ENCODE data around the gene GRIK1. TPM values are rescaled to one million over a fixed set of nuclear protein-coding genes. Genes with fewer than 3 reads are reported as not detected.

Gene GRIK1
- polyA plus RNA-seq, 1 donor from 2014 or later, result 8.7 TPM

DNA sequence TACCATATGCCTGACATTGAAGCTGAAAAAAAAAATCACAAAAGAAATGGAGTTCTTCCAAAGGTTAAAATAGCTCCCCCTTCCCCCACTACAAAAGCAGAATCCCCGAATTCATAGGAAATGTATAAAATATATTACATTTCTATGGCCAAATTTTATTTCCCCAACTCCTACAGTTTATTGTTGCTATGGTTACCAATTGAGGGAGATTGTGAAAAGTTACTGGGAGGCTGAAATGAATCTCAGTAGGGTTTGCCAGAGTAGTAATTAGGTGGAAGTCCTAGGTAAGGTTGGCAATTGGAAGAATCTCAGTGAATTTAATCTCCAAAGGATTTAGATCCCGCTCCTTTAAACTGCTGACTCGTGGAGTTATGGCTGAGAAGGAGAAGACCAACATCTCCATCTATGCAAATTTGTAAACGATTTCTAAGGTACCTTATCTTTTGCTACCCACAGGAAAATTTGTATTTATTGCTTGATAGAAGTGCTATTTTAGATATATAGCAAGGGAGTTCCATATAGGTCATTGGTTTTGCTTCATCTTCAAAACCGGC is 359.0 kb downstream of the GRIK1 start:
- no peaks in the 10 kb centered on the region for H3F3A ChIP-seq (ENCODE audit: insufficient read depth, low read length, poor library complexity, severe bottlenecking)
- no peak overlapping the region for H3K27ac ChIP-seq (ENCODE audit: low read length)
- H3K9me2 ChIP-seq (ENCODE audit: insufficient read depth, low read length), result no peaks in the 10 kb centered on the region
- no peaks in the 10 kb centered on the region for H3K9me3 ChIP-seq (ENCODE audit: low read length)
- no peaks in the 10 kb centered on the region for H3K79me2 ChIP-seq (replicated peaks; ENCODE audit: insufficient read depth, low read length)
- no peak overlapping the region for H3K4me3 ChIP-seq (ENCODE audit: low read length)
- H3K4me2 ChIP-seq (ENCODE audit: low read length), result no peak overlapping the region
- no peaks in the 10 kb centered on the region for H3K36me3 ChIP-seq (ENCODE audit: insufficient read depth, low read length)
- no peaks in the 10 kb centered on the region for H3K27me3 ChIP-seq (ENCODE audit: insufficient read depth, low read depth, low read length)
- no peak overlapping the region for H2AFZ ChIP-seq (ENCODE audit: low read depth, low read length)
- H3K9ac ChIP-seq (ENCODE audit: low read length), result no peak overlapping the region
- no peaks in the 10 kb centered on the region for H4K20me1 ChIP-seq (ENCODE audit: insufficient read depth)
- TF ChIP-seq EP300 (conservative IDR thresholded peaks at IDR 0.05; ENCODE audit: poor library complexity, severe bottlenecking), result no peak
- TF ChIP-seq POLR2AphosphoS5 (IDR thresholded peaks at IDR 0.05), result no peak
- no peak for TF ChIP-seq TAF1 (IDR thresholded peaks at IDR 0.05; ENCODE audit: low read depth)
- TF ChIP-seq REST (IDR thresholded peaks at IDR 0.05; ENCODE audit: borderline replicate concordance), result no peak
- TF ChIP-seq SMC3 (conservative IDR thresholded peaks at IDR 0.05; ENCODE audit: poor library complexity), result no peak
- no peak for TF ChIP-seq RAD21 (conservative IDR thresholded peaks at IDR 0.05)
- no peak for TF ChIP-seq CTCF (IDR thresholded peaks at IDR 0.05; ENCODE audit: poor library complexity, severe bottlenecking)
- no peak for TF ChIP-seq EZH2 (IDR thresholded peaks at IDR 0.05; ENCODE audit: borderline replicate concordance, insufficient read depth, low read length, poor library complexity, severe bottlenecking)
- no peak for TF ChIP-seq MXI1 (conservative IDR thresholded peaks at IDR 0.05; ENCODE audit: poor library complexity, severe bottlenecking)

DNA sequence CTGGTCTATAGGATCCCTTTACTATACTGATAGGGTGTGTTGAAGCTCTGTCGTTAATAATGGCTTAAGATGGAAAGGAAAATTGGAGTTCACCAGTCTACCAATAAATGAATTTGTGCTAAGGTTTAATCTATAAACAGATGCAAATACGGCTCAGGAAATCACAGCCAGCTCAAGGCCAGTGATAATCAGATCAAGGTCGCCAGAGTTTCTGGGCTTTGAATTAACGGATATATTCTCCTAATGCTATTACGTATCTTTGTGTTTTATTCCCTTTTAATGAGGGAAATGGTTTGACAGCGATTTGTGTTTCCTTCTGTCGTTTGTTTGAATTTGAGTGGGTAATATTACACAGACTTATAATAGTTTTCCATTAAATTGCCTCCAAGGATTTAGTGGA is 361.5 kb downstream of the GRIK1 start:
- H3K27me3 ChIP-seq (ENCODE audit: insufficient read depth, low read depth, low read length), result no peaks in the 10 kb centered on the region
- no peak overlapping the region for H2AFZ ChIP-seq (ENCODE audit: low read depth, low read length)
- H3K9me2 ChIP-seq (ENCODE audit: insufficient read depth, low read length), result no peaks in the 10 kb centered on the region
- TF ChIP-seq REST (IDR thresholded peaks at IDR 0.05; ENCODE audit: borderline replicate concordance), result no peak
- TF ChIP-seq SMC3 (conservative IDR thresholded peaks at IDR 0.05; ENCODE audit: poor library complexity), result no peak
- no peak for TF ChIP-seq POLR2AphosphoS5 (IDR thresholded peaks at IDR 0.05)
- TF ChIP-seq EP300 (conservative IDR thresholded peaks at IDR 0.05; ENCODE audit: poor library complexity, severe bottlenecking), result no peak
- no peak for TF ChIP-seq RAD21 (conservative IDR thresholded peaks at IDR 0.05)
- no peak for TF ChIP-seq EZH2 (IDR thresholded peaks at IDR 0.05; ENCODE audit: borderline replicate concordance, insufficient read depth, low read length, poor library complexity, severe bottlenecking)
- TF ChIP-seq TAF1 (IDR thresholded peaks at IDR 0.05; ENCODE audit: low read depth), result no peak
- TF ChIP-seq MXI1 (conservative IDR thresholded peaks at IDR 0.05; ENCODE audit: poor library complexity, severe bottlenecking), result no peak
- no peak for TF ChIP-seq CTCF (IDR thresholded peaks at IDR 0.05; ENCODE audit: poor library complexity, severe bottlenecking)
- H3K9ac ChIP-seq (ENCODE audit: low read length), result no peak overlapping the region
- H3F3A ChIP-seq (ENCODE audit: insufficient read depth, low read length, poor library complexity, severe bottlenecking), result no peaks in the 10 kb centered on the region
- no peak overlapping the region for H3K27ac ChIP-seq (ENCODE audit: low read length)
- no peaks in the 10 kb centered on the region for H3K9me3 ChIP-seq (ENCODE audit: low read length)
- no peak overlapping the region for H3K4me3 ChIP-seq (ENCODE audit: low read length)
- no peaks in the 10 kb centered on the region for H3K36me3 ChIP-seq (ENCODE audit: insufficient read depth, low read length)
- no peaks in the 10 kb centered on the region for H4K20me1 ChIP-seq (ENCODE audit: insufficient read depth)
- H3K4me2 ChIP-seq (ENCODE audit: low read length), result no peak overlapping the region
- no peaks in the 10 kb centered on the region for H3K79me2 ChIP-seq (replicated peaks; ENCODE audit: insufficient read depth, low read length)
